Gastroesophageal sphincter (tissue), 3 donors: ENCODE measurements around the gene FAM240A.

Source experiments
- EP300 ChIP-seq: sonication (generic); formaldehyde crosslinking; IDR thresholded peaks from one replicate; pipeline ENCODE4 v1.6.1; 2017; ENCODE audit warnings: antibody characterized with exemption, mild to moderate bottlenecking
- POLR2A ChIP-seq, 2 donors: fragments of 450-650 bp; IDR thresholded peaks; one replicate each; pipeline ENCODE4 v1.6.1; 2017; ENCODE audit warnings: antibody characterized with exemption in 2 of 2, mild to moderate bottlenecking in 2 of 2, moderate library complexity in 1 of 2
- POLR2AphosphoS5 ChIP-seq: sonication (generic); formaldehyde crosslinking; IDR thresholded peaks from one replicate; pipeline ENCODE4 v1.6.1; 2017; ENCODE audit warnings: antibody characterized with exemption
- TF ChIP-seq, protein P1 (sequence below), 4 experiments: fragments of 200-600 bp in 2 of 4; fragments of 450-650 bp in 2 of 4; sonication (generic) in 1 of 4; IDR thresholded peaks; one replicate each; pipeline ENCODE4 v1.5.1; 2017 to 2019; ENCODE audit warnings: antibody characterized with exemption in 4 of 4, mild to moderate bottlenecking in 2 of 4, moderate library complexity in 2 of 4

DNA sequence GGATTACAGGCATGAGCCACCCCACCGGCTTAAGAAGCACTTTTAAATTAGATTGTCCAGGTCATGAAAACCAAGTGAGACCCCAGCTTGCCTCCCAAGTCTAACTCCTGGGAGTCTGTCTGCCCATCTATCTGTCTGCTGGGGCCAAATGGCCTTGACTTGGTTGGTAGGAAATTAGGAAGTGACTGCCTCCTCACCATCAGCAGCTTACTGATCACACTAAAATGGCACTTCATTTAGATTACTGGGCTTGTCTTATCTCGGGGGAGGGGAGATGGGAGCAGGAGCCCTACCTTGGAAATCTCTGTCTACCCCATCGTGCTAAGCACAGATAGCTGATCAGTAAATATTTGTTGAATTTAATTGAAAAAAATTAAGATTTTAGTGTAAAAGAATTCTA, 40.6 kb upstream of the FAM240A start:
- TF ChIP-seq, protein P1, sequence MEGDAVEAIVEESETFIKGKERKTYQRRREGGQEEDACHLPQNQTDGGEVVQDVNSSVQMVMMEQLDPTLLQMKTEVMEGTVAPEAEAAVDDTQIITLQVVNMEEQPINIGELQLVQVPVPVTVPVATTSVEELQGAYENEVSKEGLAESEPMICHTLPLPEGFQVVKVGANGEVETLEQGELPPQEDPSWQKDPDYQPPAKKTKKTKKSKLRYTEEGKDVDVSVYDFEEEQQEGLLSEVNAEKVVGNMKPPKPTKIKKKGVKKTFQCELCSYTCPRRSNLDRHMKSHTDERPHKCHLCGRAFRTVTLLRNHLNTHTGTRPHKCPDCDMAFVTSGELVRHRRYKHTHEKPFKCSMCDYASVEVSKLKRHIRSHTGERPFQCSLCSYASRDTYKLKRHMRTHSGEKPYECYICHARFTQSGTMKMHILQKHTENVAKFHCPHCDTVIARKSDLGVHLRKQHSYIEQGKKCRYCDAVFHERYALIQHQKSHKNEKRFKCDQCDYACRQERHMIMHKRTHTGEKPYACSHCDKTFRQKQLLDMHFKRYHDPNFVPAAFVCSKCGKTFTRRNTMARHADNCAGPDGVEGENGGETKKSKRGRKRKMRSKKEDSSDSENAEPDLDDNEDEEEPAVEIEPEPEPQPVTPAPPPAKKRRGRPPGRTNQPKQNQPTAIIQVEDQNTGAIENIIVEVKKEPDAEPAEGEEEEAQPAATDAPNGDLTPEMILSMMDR (IDR thresholded peaks at IDR 0.05): no peak
- TF ChIP-seq POLR2A (IDR thresholded peaks at IDR 0.05) (no peak), POLR2AphosphoS5 (no peak), EP300 (no peak)
